GM19025 (cell line): ENCODE measurements around the gene TMEM62.
"Not testable (repeated sequence)": the region's sequence is repeated elsewhere in the genome, so short reads cannot be mapped to it uniquely, and the experiment has no call there.

Experiments used
- ATAC-seq: cut with Tn5 transposase; IDR thresholded peaks from one replicate; pipeline ENCODE4 v1.9.1; 2021; ENCODE audit warnings: mild to moderate bottlenecking, low read depth, moderate library complexity; ENCODE audit not compliant: unreplicated experiment

The TMEM62 gene

DNA sequence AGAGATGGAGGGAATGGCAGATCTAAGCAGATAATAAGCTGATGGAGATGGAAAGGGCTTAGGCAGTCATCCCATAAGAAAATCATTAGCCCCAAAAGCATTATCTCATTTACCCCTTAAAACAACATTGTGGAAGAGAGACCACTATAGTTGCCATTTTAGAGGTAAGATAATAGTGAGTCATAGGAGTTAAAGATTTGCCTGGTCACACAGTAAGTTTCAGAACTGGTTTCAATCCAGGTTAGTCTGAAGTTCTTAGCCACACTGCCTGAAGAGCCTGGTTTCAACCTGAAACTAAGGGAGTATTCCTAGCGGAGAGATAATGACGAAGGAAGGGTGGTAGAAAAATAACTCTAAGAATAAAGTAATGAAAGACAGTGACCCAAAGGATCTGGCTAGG lies 14.6 kb upstream of the TMEM62 start:
- no peak for ATAC-seq

DNA sequence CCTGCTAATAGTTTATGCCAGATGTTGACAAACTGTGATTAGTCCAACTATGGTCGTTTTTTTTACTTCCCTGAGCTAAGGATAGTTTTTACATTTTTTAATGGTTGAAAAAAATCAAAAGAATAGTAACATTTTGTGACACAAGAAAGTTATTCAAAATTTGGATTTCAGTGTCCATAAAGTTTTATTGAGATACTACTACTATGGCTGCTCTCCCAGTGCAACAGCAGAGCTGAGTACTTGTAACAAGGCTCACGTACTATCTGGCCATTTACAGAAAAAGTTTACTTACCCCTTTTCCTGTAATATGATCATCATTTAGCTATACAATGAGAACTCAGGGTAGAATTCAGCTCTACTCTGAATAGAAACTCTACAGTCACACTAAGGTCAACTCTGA lies 11.5 kb upstream of the TMEM62 start:
- no peak for ATAC-seq

- no peak for ATAC-seq
These were observed 8.2 kb upstream of the TMEM62 start for GRCh38 chr15:43125100-43125661.

DNA sequence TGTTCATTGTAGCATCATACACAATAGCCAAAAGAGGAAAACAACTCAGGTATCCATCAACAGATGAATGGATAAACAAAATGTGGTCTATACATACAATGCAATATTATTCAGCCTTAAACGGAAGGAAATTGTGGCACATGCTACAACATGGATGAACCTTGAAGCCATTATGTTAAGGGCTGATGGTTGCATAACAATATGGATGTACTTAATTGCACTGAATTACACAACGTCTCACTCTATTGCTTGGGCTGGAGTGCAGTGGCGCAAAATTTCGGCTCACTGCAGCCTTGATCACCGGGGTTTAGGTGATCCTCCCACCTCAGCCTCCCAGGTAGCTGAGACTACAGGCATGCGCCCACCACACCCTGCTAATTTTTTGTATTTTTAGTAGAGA lies 7.0 kb upstream of the TMEM62 start:
- no peak for ATAC-seq

- no peak for ATAC-seq
These were observed 5.6 kb upstream of the TMEM62 start for GRCh38 chr15:43127752-43128151.

- not testable (repeated sequence) for ATAC-seq
These were observed 5.0 kb upstream of the TMEM62 start for GRCh38 chr15:43128174-43128979.

DNA sequence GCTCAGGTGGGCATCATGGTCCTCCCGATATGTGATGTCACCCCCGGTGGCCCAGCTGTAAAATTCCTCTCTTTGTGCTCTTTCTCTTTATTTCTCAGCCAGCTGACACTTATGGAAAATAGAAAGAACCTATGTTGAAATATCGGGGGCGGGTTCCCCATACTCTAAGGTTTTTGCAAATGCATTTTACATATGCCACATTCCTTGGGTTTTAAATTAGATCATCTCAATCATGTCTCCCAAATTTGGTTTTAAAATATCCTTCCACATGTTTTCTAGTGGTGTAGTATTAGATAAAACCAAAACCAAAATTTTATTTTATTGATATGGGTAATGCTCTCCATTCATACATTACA lies 4.4 kb upstream of the TMEM62 start:
- no peak for ATAC-seq

- no peak for ATAC-seq
These were observed 456 bp upstream of the TMEM62 start for GRCh38 chr15:43132830-43133429.

DNA sequence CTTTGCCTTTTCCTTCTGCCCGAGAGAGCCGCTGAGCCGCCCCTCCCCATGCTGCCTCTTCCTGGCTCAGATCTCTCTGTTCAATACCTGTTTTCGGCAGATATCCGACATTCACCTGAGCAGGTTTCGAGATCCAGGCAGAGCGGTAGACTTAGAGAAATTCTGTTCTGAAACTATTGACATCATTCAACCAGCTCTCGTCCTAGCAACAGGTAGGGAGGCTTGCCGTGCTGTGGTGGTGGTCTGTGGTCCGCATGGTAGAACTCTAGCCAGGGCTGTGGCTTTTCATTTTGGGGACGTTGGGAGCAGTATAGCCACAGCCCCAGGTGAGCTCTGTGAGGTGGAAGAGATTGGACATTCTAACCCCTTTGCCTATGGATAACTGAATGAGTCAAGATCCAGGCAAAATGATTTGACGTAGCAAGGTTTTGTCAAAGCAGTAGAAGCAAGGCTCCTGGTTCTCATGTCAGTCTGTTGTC lies 810 bp downstream of the TMEM62 start:
- ATAC-seq = no peak

DNA sequence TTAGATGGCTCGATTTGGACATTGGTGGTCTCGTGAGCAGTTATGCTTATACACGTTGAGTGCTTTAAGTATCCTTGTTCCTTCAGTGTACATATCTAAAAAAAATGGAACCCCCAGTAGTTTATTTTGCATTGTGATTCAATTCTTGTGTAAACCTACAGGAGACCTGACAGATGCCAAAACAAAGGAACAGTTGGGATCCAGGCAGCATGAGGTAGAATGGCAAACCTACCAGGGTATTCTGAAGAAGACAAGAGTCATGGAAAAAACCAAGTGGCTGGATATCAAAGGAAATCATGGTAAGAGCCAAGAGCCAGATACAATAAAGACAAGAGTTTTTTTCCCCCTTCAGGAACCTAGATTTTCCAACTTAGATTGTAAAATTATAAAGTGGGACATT lies 2.0 kb downstream of the TMEM62 start:
- ATAC-seq = no peak

DNA sequence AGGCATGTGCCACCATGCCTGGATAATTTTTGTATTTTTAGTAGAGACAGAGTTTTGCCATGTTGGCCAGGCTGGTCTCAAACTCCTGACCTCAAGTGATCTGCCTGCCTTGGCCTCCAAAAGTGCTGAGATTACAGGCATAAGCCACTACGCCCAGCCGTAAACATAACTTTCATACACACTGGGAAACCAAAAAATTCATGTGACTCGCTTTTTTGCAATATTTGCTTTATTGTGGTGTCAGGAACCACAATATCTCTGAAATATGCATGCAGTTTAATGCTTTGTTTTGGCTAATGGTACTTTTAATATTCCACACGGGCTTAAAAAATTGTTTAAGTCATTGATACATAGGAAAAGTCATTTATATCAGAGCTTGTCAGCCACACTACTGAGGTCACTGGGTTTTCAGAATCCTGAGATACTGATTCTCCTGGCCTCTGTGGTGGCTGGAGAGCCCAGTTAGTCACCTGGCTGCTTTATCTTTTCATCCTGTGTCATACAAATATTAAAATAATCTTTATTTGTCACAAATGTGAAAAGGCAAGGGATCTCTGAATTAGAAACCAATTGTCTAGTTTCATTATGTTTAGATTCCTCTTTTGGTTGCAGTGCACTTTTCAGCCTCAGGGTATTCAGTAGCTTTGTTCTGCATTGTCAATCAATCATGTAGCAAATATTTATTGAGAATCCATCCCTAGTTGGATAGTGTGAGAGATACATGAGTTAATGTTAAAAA lies 10.0 kb downstream of the TMEM62 start:
- ATAC-seq = no peak

GRCh38 chr15:43144512-43144911 lies 11.1 kb downstream of the TMEM62 start:
- ATAC-seq = no peak

- no peak for ATAC-seq
These were observed 12.8 kb downstream of the TMEM62 start for GRCh38 chr15:43146184-43146583.

- ATAC-seq = no peak
These were observed 17.0 kb downstream of the TMEM62 start for GRCh38 chr15:43150191-43150929.

- no peak for ATAC-seq
These were observed 18.3 kb downstream of the TMEM62 start for GRCh38 chr15:43151688-43152087.

- no peak for ATAC-seq
These were observed 19.9 kb downstream of the TMEM62 start for GRCh38 chr15:43153269-43153668.

DNA sequence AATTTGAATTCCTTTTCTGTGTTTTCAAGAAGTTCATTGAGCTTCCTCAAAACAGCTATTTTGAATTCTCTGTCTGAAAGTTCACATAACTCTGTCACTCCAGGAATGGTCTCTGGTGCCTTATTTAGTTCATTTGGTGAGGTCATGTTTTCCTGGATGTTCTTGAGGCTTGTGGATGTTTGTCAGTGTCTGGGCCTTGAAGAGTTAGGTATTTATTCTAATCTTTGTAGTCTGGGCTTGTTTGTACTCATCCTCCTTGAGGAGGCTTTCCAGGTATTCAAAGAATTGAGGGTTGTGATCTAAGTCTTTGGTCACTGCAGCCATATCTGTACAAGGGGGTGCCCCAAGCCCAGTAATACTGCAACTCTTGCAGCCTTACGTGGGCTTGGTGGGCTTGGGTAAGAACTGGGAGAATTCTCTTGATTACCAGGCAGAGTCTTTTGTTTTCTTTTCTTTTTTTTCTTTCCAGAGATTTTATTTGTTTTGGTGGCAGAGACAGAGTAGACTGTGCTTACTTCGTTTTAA lies 32.5 kb downstream of the TMEM62 start:
- ATAC-seq = no peak

GRCh38 chr15:43167261-43167660 lies 33.9 kb downstream of the TMEM62 start:
- not testable (repeated sequence) for ATAC-seq

- ATAC-seq = no peak
These were observed 35.1 kb downstream of the TMEM62 start for GRCh38 chr15:43168192-43169107.
